Chondrocyte (in vitro differentiated cells): ENCODE results near the gene KCNH6. TPM values are rescaled to one million over a fixed set of nuclear protein-coding genes. Genes with fewer than 3 reads are reported as not detected.

Source experiments
- DNase-seq: peaks from one replicate; pipeline ENCODE4 v3.0.0; 2021; ENCODE audit warnings: mixed read lengths, low spot score
- H3K27ac Mint-ChIP-seq: one replicate; pipeline ENCODE4 v1.8.0; 2021; ENCODE audit warnings: mild to moderate bottlenecking, moderate library complexity, mixed read lengths; ENCODE audit not compliant: unreplicated experiment
- H3K27me3 Mint-ChIP-seq: 2 replicates; pipeline ENCODE4 v1.8.0; 2021; ENCODE audit warnings: low read depth, mixed read lengths
- H3K36me3 Mint-ChIP-seq: 2 replicates; pipeline ENCODE4 v1.8.0; 2021; ENCODE audit warnings: low read depth, mixed read lengths
- H3K4me1 Mint-ChIP-seq: 2 replicates; pipeline ENCODE4 v1.8.0; 2021; ENCODE audit warnings: low read depth, mild to moderate bottlenecking, mixed read lengths
- H3K4me3 Mint-ChIP-seq: one replicate; pipeline ENCODE4 v1.8.0; 2021; ENCODE audit warnings: mild to moderate bottlenecking, moderate library complexity, mixed read lengths; ENCODE audit not compliant: unreplicated experiment
- H3K9me3 Mint-ChIP-seq: 2 replicates; pipeline ENCODE4 v1.8.0; 2021; ENCODE audit warnings: low read depth, mixed read lengths
- CTCF ChIP-seq: fragments of 200-600 bp; sonication (generic); IDR thresholded peaks from 2 replicates; pipeline ENCODE4 v1.5.0; 2021; ENCODE audit warnings: antibody characterized with exemption, mild to moderate bottlenecking, moderate library complexity
- total RNA-seq: library from RNA; stranded (reverse); gene quantifications from 3 replicates; pipeline ENCODE4 v1.2.1, GENCODE V29; 2021

The KCNH6 gene
- total RNA-seq, 1 donor from 2014 or later: not detected

GRCh38 chr17:63564562-63564961 lies 41.4 kb downstream of the KCNH6 start:
- H3K9me3 Mint-ChIP-seq: no peaks in the 10 kb centered on the region
- H3K4me3 Mint-ChIP-seq: no peak overlapping the region
- H3K27me3 Mint-ChIP-seq: no peaks in the 10 kb centered on the region

DNA sequence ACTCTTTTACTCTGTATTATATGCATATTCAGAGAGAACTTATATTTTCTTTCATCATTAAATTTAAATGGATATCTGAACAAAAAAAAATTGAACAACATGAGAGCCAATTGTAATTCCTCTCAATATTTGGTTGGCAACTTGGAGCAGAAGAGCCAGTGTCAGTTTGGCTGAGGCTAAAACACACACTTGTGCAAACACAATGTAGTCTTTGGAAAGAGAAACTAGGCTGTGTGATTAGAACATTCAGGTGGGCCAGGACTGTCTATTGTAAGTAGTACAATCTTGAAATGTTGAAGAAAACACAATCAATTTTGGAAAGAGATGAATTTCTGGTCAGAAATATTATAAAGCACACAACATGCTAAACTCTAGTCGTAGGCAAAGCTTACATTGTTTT lies 44.1 kb downstream of the KCNH6 start:
- H3K36me3 Mint-ChIP-seq: no peaks in the 10 kb centered on the region
- no peak overlapping the region for H3K27ac Mint-ChIP-seq
- no peaks in the 10 kb centered on the region for H3K9me3 Mint-ChIP-seq
- DNase-seq: no peak
- no peaks in the 10 kb centered on the region for H3K27me3 Mint-ChIP-seq
- no peak for TF ChIP-seq CTCF
- H3K4me1 Mint-ChIP-seq: peaks cover 13% of the 10 kb centered on the region
- H3K4me3 Mint-ChIP-seq: no peak overlapping the region

More at GRCh38 chr17:63564562-63564961, 41.4 kb downstream of the KCNH6 start:
- H3K4me1 Mint-ChIP-seq: peaks cover 6% of the 10 kb centered on the region
- no peak for TF ChIP-seq CTCF
- H3K36me3 Mint-ChIP-seq: no peaks in the 10 kb centered on the region
- no peak for DNase-seq
- no peak overlapping the region for H3K27ac Mint-ChIP-seq

DNA sequence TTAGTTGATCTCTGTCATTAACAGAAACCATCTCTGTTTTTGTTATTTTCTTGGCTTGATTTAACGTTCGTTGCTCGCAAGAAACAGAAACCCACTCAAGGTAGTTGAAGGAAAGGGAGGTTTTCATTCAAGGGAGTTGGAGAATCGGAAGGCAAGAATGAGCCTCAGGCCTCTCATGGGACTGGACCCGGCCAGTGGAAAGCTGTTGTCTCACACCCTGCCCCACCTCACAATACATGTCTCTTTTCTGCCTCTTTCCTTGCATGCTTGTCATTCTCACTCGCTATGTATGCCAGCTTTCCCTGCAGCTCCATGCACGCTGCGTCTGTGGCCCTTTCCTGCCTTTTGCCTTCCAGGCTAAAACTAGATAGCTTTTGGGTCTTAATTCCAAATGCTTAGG lies 45.4 kb downstream of the KCNH6 start:
- H3K36me3 Mint-ChIP-seq: no peaks in the 10 kb centered on the region
- H3K4me1 Mint-ChIP-seq: peaks cover 10% of the 10 kb centered on the region
- no peak overlapping the region for H3K4me3 Mint-ChIP-seq
- H3K9me3 Mint-ChIP-seq: no peaks in the 10 kb centered on the region
- TF ChIP-seq CTCF: no peak
- no peak overlapping the region for H3K27ac Mint-ChIP-seq
- no peaks in the 10 kb centered on the region for H3K27me3 Mint-ChIP-seq
- DNase-seq: no peak

GRCh38 chr17:63571632-63572310 lies 48.6 kb downstream of the KCNH6 start:
- H3K4me3 Mint-ChIP-seq: no peak overlapping the region
- H3K27ac Mint-ChIP-seq: peak overlapping the region; percentile 76
- H3K4me1 Mint-ChIP-seq: peaks cover 7% of the 10 kb centered on the region
- no peaks in the 10 kb centered on the region for H3K9me3 Mint-ChIP-seq
- H3K27me3 Mint-ChIP-seq: no peaks in the 10 kb centered on the region
- TF ChIP-seq CTCF: no peak
- H3K36me3 Mint-ChIP-seq: no peaks in the 10 kb centered on the region
- DNase-seq: no peak

DNA sequence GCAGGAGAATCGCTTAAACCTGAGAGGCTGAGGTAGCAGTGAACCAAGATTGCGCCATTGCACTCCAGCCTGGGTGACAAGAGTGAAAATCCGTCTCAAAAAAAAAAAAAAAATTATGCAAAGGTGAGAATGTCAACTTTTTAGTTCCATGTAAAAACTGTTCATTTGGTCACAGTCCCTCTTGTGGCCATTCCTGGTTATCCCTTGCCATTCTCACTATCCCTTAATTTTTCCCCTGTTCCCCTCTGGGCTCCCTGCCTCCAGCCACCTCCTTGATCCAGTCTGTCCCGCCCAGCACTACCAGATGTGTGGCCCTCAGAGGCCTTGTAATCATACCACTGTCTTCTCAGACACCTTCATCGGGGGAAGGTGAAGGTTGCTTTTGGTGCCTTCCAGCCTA lies 50.5 kb downstream of the KCNH6 start:
- H3K4me1 Mint-ChIP-seq: peaks cover 11% of the 10 kb centered on the region
- no peak overlapping the region for H3K4me3 Mint-ChIP-seq
- no peak overlapping the region for H3K27ac Mint-ChIP-seq
- no peak for DNase-seq
- peak; percentile 71 for TF ChIP-seq CTCF
- no peaks in the 10 kb centered on the region for H3K36me3 Mint-ChIP-seq
- H3K27me3 Mint-ChIP-seq: no peaks in the 10 kb centered on the region
- H3K9me3 Mint-ChIP-seq: no peaks in the 10 kb centered on the region
